Measurements from ENCODE around the gene SNUPN. TPM values are rescaled to one million over a fixed set of nuclear protein-coding genes. Genes with fewer than 3 reads are reported as not detected.

The SNUPN gene
- total and polyA plus RNA-seq, 10 of the 15 experiments (the other 5 are each of a cell fraction or from before 2014, with no cell fraction given) = 19.0 to 50.3 (median 32.5) TPM

GRCh38 chr15:75647370-75648155, 22.0 kb upstream of the SNUPN start, which contains the start of gene SNX33:
SNX33 (plus strand) TSS chr15:75647912; CDS start chr15:75649103, 1,191 bp downstream.
- peak within 1 kb of the TSS; percentile 94 for H3K4me2 ChIP-seq (ENCODE audit: control insufficient read depth, insufficient read depth)
- peak within 1 kb of the TSS; percentile 62 for H3K9ac ChIP-seq (ENCODE audit: control insufficient read depth, insufficient read depth, low read length)
- H2AFZ ChIP-seq (ENCODE audit: control insufficient read depth, low read depth, low read length) = peak within 1 kb of the TSS; percentile 85
- no peak for DNase-seq (ENCODE audit: low read depth, low spot score)
- ChIA-PET POLR2A (interaction anchor here (0.6 to 2.0 kb wide), 8 partner anchors 8 to 869 kb away, joined by 3 to 12 read pairs (median 4); partner anchors contain the start of genes IMP3, MAN2C1 and SNUPN), CTCF (interaction anchor here (0.6 to 2.9 kb wide), 15 partner anchors 8 to 653 kb away, joined by 3 to 27 read pairs (median 4); partner anchors contain the start of genes IMP3, MAN2C1 and SNUPN), SMC1A (ENCODE audit: uncharacterized antibody, unreplicated experiment) (interaction anchor here (1.0 to 1.9 kb wide), 5 partner anchors 22 to 280 kb away, joined by 3 to 10 read pairs (median 4); partner anchors contain the start of genes MAN2C1 and SNUPN), RAD21 (ENCODE audit: unreplicated experiment) (interaction anchor here (0.9 to 2.6 kb wide), 7 partner anchors 22 to 280 kb away, joined by 3 to 10 read pairs (median 5); partner anchors contain the start of genes MAN2C1 and SNUPN)
- no peaks in the 10 kb centered on the region for H3K36me3 ChIP-seq (ENCODE audit: control insufficient read depth in 2 of 2, insufficient read depth in 2 of 2, low read length in 1 of 2)
- H3K4me1 ChIP-seq (ENCODE audit: control insufficient read depth, insufficient read depth, low read length) = 0 out of 2 replicates have a peak, but pooled peaks cover 2% of the 10 kb centered on the region
- no peak within 1 kb of the TSS for H3K27ac ChIP-seq (ENCODE audit: control insufficient read depth, insufficient read depth)
- H3K4me3 ChIP-seq = peak within 1 kb of the TSS; percentile 91
- BruUV-seq (replicated peaks) = no TSS peak
- H3K27me3 ChIP-seq (replicated peaks in 1 of 2; ENCODE audit: control insufficient read depth in 2 of 2, insufficient read depth in 2 of 2, low read length in 1 of 2) = peaks cover 0 to 2% of the 10 kb centered on the region in 2 experiments; a peak in 2 of 4 replicates
- no peaks in the 10 kb centered on the region for H4K20me1 ChIP-seq (ENCODE audit: control insufficient read depth, insufficient read depth)
- in situ Hi-C loops (cut with MboI) (no loop called here), intact Hi-C loops (cut with micrococcal nuclease; ENCODE audit: unreplicated experiment) (loop anchor here (10.0 kb wide), 1 partner anchor 713 kb away; the partner anchor contains the start of gene COX5A)
- no peak for FAIRE-seq
- no peaks in the 10 kb centered on the region for H3K79me2 ChIP-seq (ENCODE audit: control insufficient read depth, insufficient read depth, low read length)
- 2% methylated on average over 65 of the region's 76 CpGs for WGBS (ENCODE audit: insufficient coverage, insufficient replicate concordance, low lambda C conversion rate, missing lambda C conversion rate)
- no peaks in the 10 kb centered on the region for H3K9me3 ChIP-seq (replicated peaks; ENCODE audit: control insufficient read depth, insufficient read depth, low read length)
- peak; percentile 81 for ATAC-seq
- TF ChIP-seq HDAC2 (IDR thresholded peaks at IDR 0.05) (no peak), EGR1 (IDR thresholded peaks at IDR 0.05; ENCODE audit: borderline replicate concordance in 1 of 2, low read depth in 2 of 2, low read length in 2 of 2) (0 out of 3 replicates have a peak, but pooled peaks of 1 of the 2 experiments have one; percentile 15), ASH2L (IDR thresholded peaks at IDR 0.05; ENCODE audit: borderline replicate concordance, low read depth) (no peak), CBX5 (IDR thresholded peaks at IDR 0.05; ENCODE audit: low read depth) (no peak), KDM1A (IDR thresholded peaks at IDR 0.05; ENCODE audit: borderline replicate concordance) (no peak), NR2C2 (IDR thresholded peaks at IDR 0.05; ENCODE audit: borderline replicate concordance, control insufficient read depth, insufficient read length, low read depth) (no peak), PRDM15 (CRISPR knock-in tag; IDR thresholded peaks at IDR 0.05) (no peak), SP1 (IDR thresholded peaks at IDR 0.05; ENCODE audit: low read depth, low read length) (no peak), FOXM1 (IDR thresholded peaks at IDR 0.05; ENCODE audit: low read depth, low read length) (no peak), SIX5 (IDR thresholded peaks at IDR 0.05; ENCODE audit: low read depth, low read length, severe bottlenecking) (no peak), STAT1 (conservative IDR thresholded peaks at IDR 0.05) (no peak), JUNB (IDR thresholded peaks at IDR 0.05) (no peak), CBFB (IDR thresholded peaks at IDR 0.05; ENCODE audit: low read depth) (no peak), IRF5 (IDR thresholded peaks at IDR 0.05; ENCODE audit: borderline replicate concordance) (no peak), MTA2 (IDR thresholded peaks at IDR 0.05; ENCODE audit: low read depth) (no peak), SMAD5 (IDR thresholded peaks at IDR 0.05; ENCODE audit: low read depth) (no peak), NR2F1 (conservative IDR thresholded peaks at IDR 0.05) (no peak), SMARCA5 (IDR thresholded peaks at IDR 0.05) (peak; percentile 17; the same call in 1 of the 2 replicates), RFX5 (IDR thresholded peaks at IDR 0.05; ENCODE audit: low read depth, low read length) (0 out of 2 replicates have a peak, but pooled peaks have one; percentile 9), HDGF (IDR thresholded peaks at IDR 0.05) (no peak)
